ENCODE data around the gene ISG20L2.

DNA sequence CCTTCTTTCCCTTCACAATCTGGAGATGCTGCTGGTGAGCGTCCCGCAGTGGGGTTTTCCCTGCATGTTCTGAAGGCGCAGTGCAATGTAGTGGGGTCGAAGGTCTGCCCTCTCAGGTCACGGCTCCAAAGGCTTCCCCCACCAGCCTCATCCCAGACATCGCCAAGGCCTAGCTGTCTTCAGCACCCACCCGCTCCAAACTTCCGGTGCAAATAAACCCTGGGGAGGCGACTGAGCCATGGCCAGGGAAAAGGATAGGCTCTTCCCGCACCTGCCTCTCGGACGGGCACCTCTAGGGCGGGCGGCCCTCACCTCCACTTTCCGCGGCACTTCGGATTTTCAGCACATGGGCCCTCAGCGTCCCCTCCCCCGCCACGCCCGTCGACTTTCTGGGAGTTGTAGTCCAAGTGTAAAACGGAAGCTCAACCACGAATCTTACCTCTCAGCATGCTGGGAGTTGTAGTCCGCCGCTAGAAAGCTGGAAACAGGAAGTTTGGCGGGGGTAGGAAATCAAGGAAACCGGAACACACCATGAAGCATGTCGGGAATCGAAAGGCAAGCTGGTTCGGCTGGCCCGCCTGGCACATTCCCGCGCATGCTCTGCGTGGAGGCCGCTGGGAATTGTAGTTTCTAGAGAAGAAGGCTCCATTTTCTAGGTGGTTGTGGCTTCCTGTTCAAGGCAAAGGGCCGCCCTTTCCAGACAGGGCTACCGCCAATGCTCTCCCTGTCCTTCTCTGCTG lies 12.3 kb upstream of the ISG20L2 start, which contains the start of gene MRPL24:
- TF ChIP-seq, protein P1, sequence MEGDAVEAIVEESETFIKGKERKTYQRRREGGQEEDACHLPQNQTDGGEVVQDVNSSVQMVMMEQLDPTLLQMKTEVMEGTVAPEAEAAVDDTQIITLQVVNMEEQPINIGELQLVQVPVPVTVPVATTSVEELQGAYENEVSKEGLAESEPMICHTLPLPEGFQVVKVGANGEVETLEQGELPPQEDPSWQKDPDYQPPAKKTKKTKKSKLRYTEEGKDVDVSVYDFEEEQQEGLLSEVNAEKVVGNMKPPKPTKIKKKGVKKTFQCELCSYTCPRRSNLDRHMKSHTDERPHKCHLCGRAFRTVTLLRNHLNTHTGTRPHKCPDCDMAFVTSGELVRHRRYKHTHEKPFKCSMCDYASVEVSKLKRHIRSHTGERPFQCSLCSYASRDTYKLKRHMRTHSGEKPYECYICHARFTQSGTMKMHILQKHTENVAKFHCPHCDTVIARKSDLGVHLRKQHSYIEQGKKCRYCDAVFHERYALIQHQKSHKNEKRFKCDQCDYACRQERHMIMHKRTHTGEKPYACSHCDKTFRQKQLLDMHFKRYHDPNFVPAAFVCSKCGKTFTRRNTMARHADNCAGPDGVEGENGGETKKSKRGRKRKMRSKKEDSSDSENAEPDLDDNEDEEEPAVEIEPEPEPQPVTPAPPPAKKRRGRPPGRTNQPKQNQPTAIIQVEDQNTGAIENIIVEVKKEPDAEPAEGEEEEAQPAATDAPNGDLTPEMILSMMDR (IDR thresholded peaks at IDR 0.05) = peak in 1 of 6 experiments; percentile 17
- peak in 1 of 2 donors; percentile 46 for TF ChIP-seq POLR2A (IDR thresholded peaks at IDR 0.05)
